H1 (cell line): ENCODE data around the gene ZBTB26. TPM values are rescaled to one million over a fixed set of nuclear protein-coding genes. Genes with fewer than 3 reads are reported as not detected.

Source experiments
- CTCF ChIA-PET: fragments of 300-600 bp; sonication (Branson Sonifier 250); formaldehyde crosslinking; loops from one replicate; lab custom pipeline; 2021; ENCODE audit not compliant: partially characterized antibody; lab: Charles Lee
- POLR2A ChIA-PET: fragments of 300-600 bp; sonication (Branson Sonifier 250); formaldehyde crosslinking; loops from one replicate; lab custom pipeline; 2021; ENCODE audit warnings: inconsistent platforms; ENCODE audit not compliant: partially characterized antibody; lab: Charles Lee
- DNase-seq, 2 experiments: peaks; one replicate each; pipeline versions ENCODE4 v3.0.0 to v3.0.0-alpha.2; 2010 to 2022; ENCODE audit warnings: low spot score in 2 of 2, low read depth in 1 of 2, mixed read lengths in 1 of 2
- FAIRE-seq: peaks from 2 replicates; lab custom pipeline; 2011; peaks lifted over from hg19 to GRCh38; lab: Jason Lieb, UNC
- H2AFZ ChIP-seq: 2 replicates; pipeline ENCODE4 v1.8.1; 2012; ENCODE audit warnings: low read length, inconsistent platforms
- H2AK5ac ChIP-seq: 2 replicates; pipeline ENCODE4 v1.6.1; 2013; ENCODE audit warnings: low read depth, low read length
- H2BK120ac ChIP-seq: replicated peaks from 2 replicates; pipeline ENCODE3; 2013; ENCODE audit warnings: low read depth, low read length, inconsistent platforms
- H2BK12ac ChIP-seq: 2 replicates; pipeline ENCODE4 v1.6.1; 2013; ENCODE audit warnings: low read depth, low read length
- H2BK15ac ChIP-seq: 2 replicates; pipeline ENCODE4 v1.6.1; 2013; ENCODE audit warnings: low read length
- H2BK20ac ChIP-seq: 2 replicates; pipeline ENCODE4 v1.6.1; 2013; ENCODE audit warnings: low read length
- H2BK5ac ChIP-seq: 2 replicates; pipeline ENCODE4 v1.6.1; 2013; ENCODE audit warnings: low read depth, low read length
- H3K14ac ChIP-seq: 2 replicates; pipeline ENCODE4 v1.6.1; 2013; ENCODE audit warnings: inconsistent platforms; ENCODE audit not compliant: insufficient read length
- H3K18ac ChIP-seq: 2 replicates; pipeline ENCODE4 v1.6.1; 2013; ENCODE audit warnings: low read length; ENCODE audit errors: extremely low read depth
- H3K23ac ChIP-seq: 2 replicates; pipeline ENCODE4 v1.6.1; 2013; ENCODE audit warnings: inconsistent platforms; ENCODE audit not compliant: insufficient read length
- H3K23me2 ChIP-seq: 2 replicates; pipeline ENCODE4 v1.6.1; 2013; ENCODE audit warnings: low read depth, low read length
- H3K27ac ChIP-seq: 2 replicates; pipeline ENCODE4 v1.6.1; 2011; ENCODE audit warnings: low read depth, low read length, inconsistent platforms
- H3K27me3 ChIP-seq, 4 experiments: replicated peaks in 1 of 4; 1 replicate in 1 of 4; 2 replicates in 3 of 4; pipeline versions ENCODE4 v1.6.1 to v1.8.1; 2011 to 2013; ENCODE audit warnings: low read length in 3 of 4, mild to moderate bottlenecking in 3 of 4, inconsistent platforms in 2 of 4, mixed read lengths in 2 of 4, moderate library complexity in 1 of 4; ENCODE audit not compliant: control insufficient read depth in 3 of 4, insufficient read depth in 3 of 4; ENCODE audit errors: extremely low read depth in 1 of 4
- H3K36me3 ChIP-seq, 4 experiments: 2 replicates each; pipeline versions ENCODE4 v1.6.1 to v1.8.1; 2011 to 2013; ENCODE audit warnings: mild to moderate bottlenecking in 4 of 4, low read length in 3 of 4, moderate library complexity in 2 of 4, control low read depth in 1 of 4, inconsistent platforms in 1 of 4; ENCODE audit not compliant: insufficient read depth in 4 of 4, control insufficient read depth in 2 of 4
- H3K4ac ChIP-seq: replicated peaks from 2 replicates; pipeline ENCODE3; 2013; ENCODE audit warnings: low read length, low read depth, mixed read lengths, inconsistent platforms; ENCODE audit not compliant: insufficient read length
- H3K4me1 ChIP-seq, 4 experiments: replicated peaks in 1 of 4; 1 replicate in 1 of 4; 2 replicates in 3 of 4; pipeline versions ENCODE4 v1.6.1 to v1.8.1; 2011 to 2013; ENCODE audit warnings: low read length in 3 of 4, inconsistent platforms in 2 of 4, mixed read lengths in 1 of 4; ENCODE audit not compliant: insufficient read depth in 4 of 4, control insufficient read depth in 3 of 4
- H3K4me2 ChIP-seq, 2 experiments: 2 replicates each; pipeline versions ENCODE4 v1.6.1 to v1.8.1; 2011 to 2013; ENCODE audit warnings: low read depth in 2 of 2, low read length in 2 of 2, control low read depth in 1 of 2, inconsistent platforms in 1 of 2, mild to moderate bottlenecking in 1 of 2; ENCODE audit not compliant: insufficient read depth in 1 of 2
- H3K4me3 ChIP-seq, 4 experiments: fragments of 200-600, 300-600 bp in 1 of 4; sonication (generic), shearing (Covaris generic), sonication (Bioruptor Twin) in 1 of 4; 2 replicates each; pipeline versions ENCODE4 v1.5.1 to v1.8.1; 2011 to 2016; ENCODE audit warnings: low read length in 4 of 4, low read depth in 3 of 4, control low read depth in 2 of 4, inconsistent platforms in 2 of 4, mild to moderate bottlenecking in 2 of 4, mixed read lengths in 1 of 4, moderate library complexity in 1 of 4; ENCODE audit not compliant: insufficient read depth in 2 of 4; ENCODE audit errors: extremely low read depth in 1 of 4
- H3K56ac ChIP-seq: replicated peaks from 2 replicates; pipeline ENCODE3; 2013; ENCODE audit warnings: low read depth, mild to moderate bottlenecking, mixed read lengths, low read length, inconsistent platforms; ENCODE audit not compliant: insufficient read length
- H3K79me1 ChIP-seq: 2 replicates; pipeline ENCODE4 v1.6.1; 2013; ENCODE audit warnings: low read depth, low read length, control low read depth
- H3K79me2 ChIP-seq, 2 experiments: 2 replicates each; pipeline versions ENCODE4 v1.6.1 to v1.8.1; 2012 to 2013; ENCODE audit warnings: low read length in 2 of 2, mild to moderate bottlenecking in 2 of 2, inconsistent platforms in 1 of 2; ENCODE audit not compliant: insufficient read depth in 2 of 2, control insufficient read depth in 1 of 2
- H3K9ac ChIP-seq, 4 experiments: replicated peaks in 1 of 4; 1 replicate in 1 of 4; 2 replicates in 3 of 4; pipeline versions ENCODE4 v1.6.1 to v1.8.1; 2011 to 2013; ENCODE audit warnings: low read depth in 3 of 4, low read length in 3 of 4, control low read depth in 2 of 4, mild to moderate bottlenecking in 2 of 4, moderate library complexity in 2 of 4, inconsistent platforms in 1 of 4; ENCODE audit errors: extremely low read depth in 1 of 4
- H3K9me3 ChIP-seq, 2 experiments: 2 replicates each; pipeline versions ENCODE4 v1.6.1 to v1.8.1; 2012 to 2013; ENCODE audit warnings: mild to moderate bottlenecking in 2 of 2, moderate library complexity in 2 of 2, control low read depth in 1 of 2, inconsistent platforms in 1 of 2, low read depth in 1 of 2, low read length in 1 of 2, mixed read lengths in 1 of 2; ENCODE audit not compliant: insufficient read depth in 2 of 2
- H4K20me1 ChIP-seq, 2 experiments: replicated peaks in 1 of 2; 2 replicates each; pipeline versions ENCODE3 to v1.8.1; 2011 to 2013; ENCODE audit warnings: inconsistent platforms in 2 of 2, low read length in 2 of 2, mild to moderate bottlenecking in 1 of 2; ENCODE audit not compliant: insufficient read depth in 2 of 2, control insufficient read depth in 1 of 2
- H4K5ac ChIP-seq: 2 replicates; pipeline ENCODE4 v1.6.1; 2013; ENCODE audit warnings: low read length, low read depth, mixed read lengths, inconsistent platforms; ENCODE audit not compliant: insufficient read length
- H4K8ac ChIP-seq: 2 replicates; pipeline ENCODE4 v1.8.0; 2013; ENCODE audit warnings: mild to moderate bottlenecking, moderate library complexity, low read length, inconsistent platforms; ENCODE audit not compliant: insufficient read depth; ENCODE audit errors: extremely low read depth
- H4K91ac ChIP-seq: replicated peaks from 2 replicates; pipeline ENCODE3; 2013; ENCODE audit warnings: low read length, mixed read lengths, inconsistent platforms; ENCODE audit not compliant: insufficient read length
- BRCA1 ChIP-seq: IDR thresholded peaks from 2 replicates; pipeline ENCODE4 v1.6.1; 2012; ENCODE audit warnings: low read depth, low read length, improper control_type of control experiment
- HDAC6 ChIP-seq: IDR thresholded peaks from one replicate; pipeline ENCODE4 v1.7.1; 2012; ENCODE audit warnings: low read depth, mild to moderate bottlenecking, inconsistent platforms, low read length, moderate library complexity
- KDM5A ChIP-seq: fragments of 200-600 bp; IDR thresholded peaks from 2 replicates; pipeline ENCODE4 v1.7.1; 2012; ENCODE audit warnings: mild to moderate bottlenecking, low read length, inconsistent platforms, mixed read lengths
- POLR2A ChIP-seq, 2 experiments: IDR thresholded peaks; 1 replicate in 1 of 2; 2 replicates in 1 of 2; pipeline ENCODE4 v1.6.1; 2011; ENCODE audit warnings: low read depth in 2 of 2, low read length in 2 of 2, mild to moderate bottlenecking in 2 of 2; ENCODE audit errors: control extremely low read depth in 1 of 2
- SAP30 ChIP-seq: fragments of 300-600 bp; sonication (generic); IDR thresholded peaks from 2 replicates; pipeline ENCODE4 v1.7.1; 2012; ENCODE audit warnings: low read length, moderate library complexity, mild to moderate bottlenecking, inconsistent platforms; ENCODE audit not compliant: insufficient read depth, insufficient replicate concordance
- SIN3A ChIP-seq, 2 experiments: IDR thresholded peaks in 1 of 2; conservative IDR thresholded peaks in 1 of 2; 2 replicates each; pipeline ENCODE4 v1.6.1; 2011 to 2012; ENCODE audit warnings: low read length in 2 of 2, improper control_type of control experiment in 1 of 2, low read depth in 1 of 2, mild to moderate bottlenecking in 1 of 2
- TAF7 ChIP-seq: optimal IDR thresholded peaks from 2 replicates; pipeline ENCODE3; 2011; ENCODE audit warnings: low read depth, mild to moderate bottlenecking, inconsistent platforms, low read length, moderate library complexity, borderline replicate concordance
- TBP ChIP-seq: IDR thresholded peaks from 2 replicates; pipeline ENCODE4 v1.6.1; 2011; ENCODE audit warnings: low read depth, low read length, improper control_type of control experiment
- WGBS, 2 experiments: shearing (Covaris generic) in 1 of 2; methylation state at CpG; one replicate each; pipeline versions ENCODE4 v1.1.6 to v1.1.7; 2013 to 2015; ENCODE audit warnings: low lambda C conversion rate in 2 of 2, mixed read lengths in 2 of 2, inconsistent platforms in 1 of 2, low coverage in 1 of 2, missing lambda C conversion rate in 1 of 2; ENCODE audit not compliant: insufficient replicate concordance in 2 of 2, insufficient coverage in 1 of 2, insufficient read length in 1 of 2; ENCODE audit errors: extremely low coverage in 1 of 2, missing lambda C conversion rate in 1 of 2; 5-methylcytosine and 5-hydroxymethylcytosine counted together
- polyA plus RNA-seq, 7 experiments: library from polyadenylated mRNA; depleted of rRNA in 3 of 7; stranded (reverse) in 5 of 7; unstranded in 2 of 7; fragments of >200 nt in 5 of 7; fragments of 200-250 nt in 2 of 7; gene quantifications; 1 replicate in 5 of 7; 2 replicates in 1 of 7; 4 replicates in 1 of 7; pipeline versions ENCODE4 v1.2.1 to v1.2.3, GENCODE V29; 2011 to 2013; ENCODE audit warnings: missing spikeins in 2 of 7, mixed read lengths in 2 of 7
- total RNA-seq: library from RNA; stranded (reverse); fragmentation: NEBNext Ultra II Directional; extraction: Animal tissue kit (Norgen Biotek cat#: 25700); gene quantifications from 2 replicates; pipeline ENCODE4 v1.2.1, GENCODE V29; 2021

Gene ZBTB26
- total and polyA plus RNA-seq, 2 of the 8 experiments (the other 6 are each of a cell fraction or from before 2014, with no cell fraction given), result 5.7 to 7.4 TPM

GRCh38 chr9:122904466-122904822, 26.9 kb downstream of the ZBTB26 start:
- H4K5ac ChIP-seq, result peak overlapping the region; percentile 50
- H3K14ac ChIP-seq, result no peak overlapping the region
- H3K36me3 ChIP-seq, result no peaks in the 10 kb centered on the region; a peak in 1 of 8 replicates
- TF ChIP-seq BRCA1 (no peak), SAP30 (peak; percentile 67), POLR2A (IDR thresholded peaks at IDR 0.05; ENCODE audit: control extremely low read depth in 1 of 2, low read depth in 2 of 2, low read length in 2 of 2) (peak in 1 of 2 experiments; percentile 16), HDAC6 (no peak), TBP (peak; percentile 69), KDM5A (no peak), TAF7 (peak; percentile 51), SIN3A (conservative IDR thresholded peaks at IDR 0.05 in 1 of 2, IDR thresholded peaks at IDR 0.05 in 1 of 2; ENCODE audit: low read depth in 1 of 2, low read length in 2 of 2) (peak in 1 of 2 experiments; percentile 21; a peak in 1 of 4 replicates)
- no peaks in the 10 kb centered on the region for H3K9me3 ChIP-seq
- no peak overlapping the region for H2BK120ac ChIP-seq
- ChIA-PET POLR2A (interaction anchor here (0.9 to 3.8 kb wide), 17 partner anchors 10 to 169 kb away, joined by 3 to 35 read pairs (median 5); partner anchors contain the start of genes PDCL, ZBTB26 and ZBTB6), CTCF (interaction anchor here (1.2 kb wide), 1 partner anchor 8 kb away, joined by 3 read pairs; the partner anchor contains the start of gene ZBTB6)
- H2BK12ac ChIP-seq, result peak overlapping the region; percentile 42; the same call in 1 of the 2 replicates
- no peaks in the 10 kb centered on the region for H4K20me1 ChIP-seq
- H2BK5ac ChIP-seq, result 0 out of 2 replicates have a peak overlapping the region, but pooled peaks have one; percentile 46
- DNase-seq (no peak), FAIRE-seq (no peak)
- peaks cover 3 to 59% of the 10 kb centered on the region in 2 experiments; a peak in 3 of 4 replicates for H3K79me2 ChIP-seq
- H4K91ac ChIP-seq, result no peak overlapping the region
- H2AK5ac ChIP-seq, result no peak overlapping the region
- H3K4me1 ChIP-seq, result no peaks in the 10 kb centered on the region; a peak in 1 of 7 replicates
- H3K27me3 ChIP-seq, result no peaks in the 10 kb centered on the region
- H3K27ac ChIP-seq, result peak overlapping the region; percentile 79
- peak overlapping the region; percentile 98 for H4K8ac ChIP-seq
- no peak overlapping the region for H2BK15ac ChIP-seq
- H3K4me3 ChIP-seq, result peak overlapping the region; percentile 89 to 93 (median 92)
- H3K4me2 ChIP-seq, result peak overlapping the region; percentile 71 to 72
- WGBS, 2 experiments, result 1% methylated on average over 7 of the region's 8 CpGs; no CpG with 5 or more reads in 1 of the 2 experiments
- H3K23me2 ChIP-seq, result no peaks in the 10 kb centered on the region
- peak overlapping the region; percentile 94 to 96 (median 94) for H3K9ac ChIP-seq
- H2BK20ac ChIP-seq, result no peak overlapping the region
- H3K4ac ChIP-seq, result peak overlapping the region; percentile 46
- H2AFZ ChIP-seq, result no peak overlapping the region
- no peak overlapping the region for H3K23ac ChIP-seq
- peak overlapping the region; percentile 79 for H3K18ac ChIP-seq
- no peak overlapping the region for H3K56ac ChIP-seq
- no peaks in the 10 kb centered on the region for H3K79me1 ChIP-seq
